Coronary artery (tissue), 2 donors: Measurements from ENCODE around the gene MS4A14.
"Not testable (repeated sequence)": the region's sequence is repeated elsewhere in the genome, so short reads cannot be mapped to it uniquely, and the experiment has no call there.

Experiments
- DNase-seq: peaks from one replicate; pipeline ENCODE4 v3.0.0-alpha.2; 2017; ENCODE audit warnings: low spot score
- H3K27ac ChIP-seq, 2 donors: fragments of 200-600 bp; sonication (generic); one replicate each; pipeline ENCODE4 v1.5.1; 2016 to 2019
- H3K4me3 ChIP-seq: fragments of 200-600 bp; sonication (generic); 2 replicates; pipeline ENCODE4 v1.5.1; 2016; ENCODE audit warnings: mild to moderate bottlenecking, moderate library complexity
- TF ChIP-seq, protein P1 (sequence below): fragments of 200-600 bp; sonication (generic); IDR thresholded peaks from one replicate; pipeline ENCODE4 v1.5.1; 2019; ENCODE audit warnings: antibody characterized with exemption

The MS4A14 gene

DNA sequence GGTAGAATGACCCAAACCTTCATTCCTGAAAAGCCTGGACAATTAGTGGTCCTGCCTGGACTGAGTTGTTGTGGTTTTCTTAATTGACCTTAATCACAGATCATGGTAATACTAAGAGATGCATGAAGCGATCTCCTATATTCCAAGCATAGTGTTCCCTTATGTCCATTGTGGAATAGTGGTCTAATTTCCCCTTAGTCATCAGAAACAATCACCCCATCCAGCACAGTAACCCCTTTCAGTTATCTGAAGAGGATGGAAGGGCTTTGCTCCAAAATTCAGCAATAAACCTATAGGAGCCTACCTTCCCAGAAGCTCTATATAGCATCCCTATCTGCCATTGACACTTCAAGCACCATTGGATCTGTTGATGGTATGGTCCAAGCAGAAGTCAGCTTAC, 26.4 kb downstream of the MS4A14 start:
- no peak for DNase-seq
- Histone ChIP-seq H3K27ac (no peak overlapping the region), H3K4me3 (no peak overlapping the region)
- TF ChIP-seq, protein P1, sequence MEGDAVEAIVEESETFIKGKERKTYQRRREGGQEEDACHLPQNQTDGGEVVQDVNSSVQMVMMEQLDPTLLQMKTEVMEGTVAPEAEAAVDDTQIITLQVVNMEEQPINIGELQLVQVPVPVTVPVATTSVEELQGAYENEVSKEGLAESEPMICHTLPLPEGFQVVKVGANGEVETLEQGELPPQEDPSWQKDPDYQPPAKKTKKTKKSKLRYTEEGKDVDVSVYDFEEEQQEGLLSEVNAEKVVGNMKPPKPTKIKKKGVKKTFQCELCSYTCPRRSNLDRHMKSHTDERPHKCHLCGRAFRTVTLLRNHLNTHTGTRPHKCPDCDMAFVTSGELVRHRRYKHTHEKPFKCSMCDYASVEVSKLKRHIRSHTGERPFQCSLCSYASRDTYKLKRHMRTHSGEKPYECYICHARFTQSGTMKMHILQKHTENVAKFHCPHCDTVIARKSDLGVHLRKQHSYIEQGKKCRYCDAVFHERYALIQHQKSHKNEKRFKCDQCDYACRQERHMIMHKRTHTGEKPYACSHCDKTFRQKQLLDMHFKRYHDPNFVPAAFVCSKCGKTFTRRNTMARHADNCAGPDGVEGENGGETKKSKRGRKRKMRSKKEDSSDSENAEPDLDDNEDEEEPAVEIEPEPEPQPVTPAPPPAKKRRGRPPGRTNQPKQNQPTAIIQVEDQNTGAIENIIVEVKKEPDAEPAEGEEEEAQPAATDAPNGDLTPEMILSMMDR, result no peak

DNA sequence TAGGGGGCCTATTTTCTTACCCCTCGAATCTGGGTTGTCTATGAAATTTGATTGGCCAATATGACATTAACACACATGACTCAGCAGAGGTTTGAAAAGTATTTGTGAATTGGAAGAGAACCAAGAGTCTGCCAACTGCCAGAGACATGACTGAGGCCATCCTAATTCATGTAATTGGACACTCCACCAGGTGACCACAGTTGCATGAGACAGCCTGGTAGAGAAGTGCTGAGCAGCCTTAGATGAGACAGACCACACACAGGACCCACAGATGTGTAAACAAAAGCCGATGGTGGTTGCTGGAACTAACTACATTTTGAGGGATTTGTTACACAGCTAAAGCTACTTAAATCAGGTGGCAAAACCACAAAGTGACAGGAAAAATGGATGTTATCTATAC, 32.3 kb downstream of the MS4A14 start:
- Histone ChIP-seq H3K27ac (no peak overlapping the region), H3K4me3 (no peak overlapping the region)
- DNase-seq, result no peak
- TF ChIP-seq, protein P1, result no peak

DNA sequence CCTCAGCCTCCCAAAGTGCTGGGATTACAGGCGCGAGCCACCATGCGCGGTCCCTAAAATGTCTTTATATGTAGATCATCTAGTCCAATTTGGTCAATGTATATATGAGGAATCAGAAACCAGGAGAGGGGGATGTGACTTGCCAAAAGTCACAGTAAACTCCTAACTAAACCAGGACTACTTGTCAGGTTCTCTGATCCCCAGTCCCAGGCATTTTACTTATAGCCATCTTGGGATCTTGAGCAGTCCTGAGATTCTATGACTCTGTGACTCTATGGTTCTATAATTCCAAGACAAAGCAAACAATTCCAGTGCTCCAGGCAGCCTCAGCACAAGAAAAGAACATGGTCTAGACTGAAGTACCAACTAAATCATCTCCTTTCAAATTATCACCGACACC, 33.0 kb downstream of the MS4A14 start, which contains the start of gene MS4A5:
MS4A5 (plus strand) TSS at position 301 of the 400 bp plus-strand sequence. CDS start 103 bp downstream, outside the sequence.
- Histone ChIP-seq H3K4me3 (no peak within 1 kb of the TSS), H3K27ac (no peak within 1 kb of the TSS)
- DNase-seq, result no peak
- TF ChIP-seq, protein P1, result no peak

DNA sequence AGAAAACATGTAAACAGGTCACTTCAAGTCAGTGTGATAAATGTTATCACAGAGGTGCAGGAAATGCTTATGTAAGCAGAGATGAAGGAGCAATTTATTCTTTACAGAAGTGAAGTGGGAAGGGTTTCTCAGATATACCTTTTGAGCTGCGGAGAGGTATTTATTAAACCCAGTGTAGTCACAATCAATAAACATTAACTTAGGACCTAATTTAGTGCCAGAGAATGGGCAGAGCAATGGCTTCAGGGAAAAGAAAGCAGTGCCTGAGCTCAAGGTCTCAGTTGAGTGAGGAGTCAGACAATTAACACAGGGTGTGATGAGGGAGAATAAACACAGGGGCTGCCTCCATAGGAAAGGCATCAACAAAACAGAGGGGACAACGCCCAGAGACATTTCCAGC, 35.0 kb downstream of the MS4A14 start:
- Histone ChIP-seq H3K4me3 (no peak overlapping the region), H3K27ac (no peak overlapping the region)
- TF ChIP-seq, protein P1, result no peak
- DNase-seq, result no peak

DNA sequence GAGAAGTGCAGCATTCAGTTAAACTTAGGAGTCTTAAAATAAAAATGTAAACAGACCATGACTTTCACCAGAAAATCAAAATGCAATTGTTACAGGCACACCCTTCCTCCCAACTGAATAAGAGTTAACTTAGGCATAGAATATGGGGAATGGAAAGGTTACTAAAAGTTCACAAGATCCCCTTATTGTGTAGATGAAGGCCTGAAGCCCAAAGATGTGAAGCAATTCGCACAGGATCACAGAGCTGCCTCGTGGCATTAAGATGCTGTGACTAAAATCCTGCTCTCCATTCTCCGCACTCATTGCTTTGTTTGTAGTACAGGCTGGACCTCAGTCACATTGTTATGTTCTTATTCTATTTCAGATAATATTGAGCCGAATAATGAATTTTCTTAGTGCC, 37.1 kb downstream of the MS4A14 start:
- no peak overlapping the region for H3K4me3 ChIP-seq
- TF ChIP-seq, protein P1, result no peak
- DNase-seq, result no peak
- H3K27ac ChIP-seq, result no peak overlapping the region

DNA sequence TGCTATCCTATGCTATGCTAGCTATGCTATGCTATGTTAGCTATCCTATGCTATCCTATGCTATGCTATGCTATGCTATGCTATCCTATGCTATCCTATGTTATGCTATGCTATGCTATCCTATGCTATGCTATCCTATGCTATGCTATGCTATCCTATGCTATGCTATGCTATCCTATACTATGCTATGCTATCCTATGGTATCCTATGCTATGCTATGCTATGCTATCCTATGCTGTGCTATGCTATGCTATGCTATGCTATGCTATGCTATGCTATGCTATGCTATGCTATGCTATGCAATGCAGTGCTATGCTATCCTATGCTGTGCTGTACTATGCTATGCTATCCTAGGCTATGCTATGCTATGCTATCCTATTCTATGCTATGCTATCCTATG, 50.8 kb downstream of the MS4A14 start:
- DNase-seq, result no peak
- no peak overlapping the region for H3K27ac ChIP-seq
- no peak overlapping the region for H3K4me3 ChIP-seq
- TF ChIP-seq, protein P1, result no peak

DNA sequence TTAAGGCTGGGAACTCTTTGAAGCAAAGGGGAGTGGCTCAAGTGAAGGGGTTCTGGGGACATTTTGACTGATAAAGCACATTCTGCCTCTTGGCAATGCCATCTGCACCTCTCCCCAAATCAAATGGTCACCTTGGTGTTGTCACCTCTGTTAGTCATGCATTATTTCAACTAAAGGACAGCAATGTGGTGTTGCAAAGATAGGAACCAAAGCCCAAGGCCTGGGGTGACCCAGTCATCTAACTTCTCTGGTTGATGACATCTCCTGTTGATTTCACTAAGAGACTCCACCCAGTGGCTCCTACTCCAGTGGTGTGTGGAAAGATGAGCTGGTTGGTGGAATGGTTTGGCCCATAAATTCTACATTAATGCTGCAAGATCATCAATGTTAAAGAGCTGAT, 51.6 kb downstream of the MS4A14 start:
- TF ChIP-seq, protein P1, result no peak

DNA sequence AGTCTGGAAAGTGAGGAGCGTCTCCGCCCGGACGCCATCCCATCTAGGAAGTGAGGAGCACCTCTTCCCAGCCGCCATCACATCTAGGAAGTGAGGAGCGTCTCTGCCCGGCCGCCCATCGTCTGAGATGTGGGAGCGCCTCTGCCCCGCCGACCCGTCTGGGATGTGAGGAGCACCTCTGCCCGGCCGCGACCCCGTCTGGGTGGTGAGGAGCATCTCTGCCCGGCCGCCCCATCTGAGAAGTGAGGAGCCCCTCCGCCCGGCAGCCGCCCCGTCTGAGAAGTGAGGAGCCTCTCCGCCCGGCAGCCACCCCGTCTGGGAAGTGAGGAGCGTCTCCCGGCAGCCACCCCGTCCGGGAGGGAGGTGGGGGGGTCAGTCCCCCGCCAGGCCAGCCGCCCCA, 54.9 kb downstream of the MS4A14 start:
- DNase-seq, H3K4me3 ChIP-seq, H3K27ac ChIP-seq: not testable (repeated sequence)

More for the DNA sequence above, 51.6 kb downstream of the MS4A14 start:
- DNase-seq, result no peak
- H3K27ac ChIP-seq, result no peak overlapping the region
- no peak overlapping the region for H3K4me3 ChIP-seq
